22Rv1 (cell line): ENCODE results near the gene SFPQ.

Experiments
- ZFX ChIP-seq: fragments of 450-650 bp; IDR thresholded peaks from 2 replicates; pipeline ENCODE4 v1.6.1; 2017; ENCODE audit warnings: antibody characterized with exemption, borderline replicate concordance
- TF ChIP-seq, protein P1 (sequence below): fragments of 450-650 bp; IDR thresholded peaks from 2 replicates; pipeline ENCODE4 v1.5.1; 2017; ENCODE audit warnings: mild to moderate bottlenecking

DNA sequence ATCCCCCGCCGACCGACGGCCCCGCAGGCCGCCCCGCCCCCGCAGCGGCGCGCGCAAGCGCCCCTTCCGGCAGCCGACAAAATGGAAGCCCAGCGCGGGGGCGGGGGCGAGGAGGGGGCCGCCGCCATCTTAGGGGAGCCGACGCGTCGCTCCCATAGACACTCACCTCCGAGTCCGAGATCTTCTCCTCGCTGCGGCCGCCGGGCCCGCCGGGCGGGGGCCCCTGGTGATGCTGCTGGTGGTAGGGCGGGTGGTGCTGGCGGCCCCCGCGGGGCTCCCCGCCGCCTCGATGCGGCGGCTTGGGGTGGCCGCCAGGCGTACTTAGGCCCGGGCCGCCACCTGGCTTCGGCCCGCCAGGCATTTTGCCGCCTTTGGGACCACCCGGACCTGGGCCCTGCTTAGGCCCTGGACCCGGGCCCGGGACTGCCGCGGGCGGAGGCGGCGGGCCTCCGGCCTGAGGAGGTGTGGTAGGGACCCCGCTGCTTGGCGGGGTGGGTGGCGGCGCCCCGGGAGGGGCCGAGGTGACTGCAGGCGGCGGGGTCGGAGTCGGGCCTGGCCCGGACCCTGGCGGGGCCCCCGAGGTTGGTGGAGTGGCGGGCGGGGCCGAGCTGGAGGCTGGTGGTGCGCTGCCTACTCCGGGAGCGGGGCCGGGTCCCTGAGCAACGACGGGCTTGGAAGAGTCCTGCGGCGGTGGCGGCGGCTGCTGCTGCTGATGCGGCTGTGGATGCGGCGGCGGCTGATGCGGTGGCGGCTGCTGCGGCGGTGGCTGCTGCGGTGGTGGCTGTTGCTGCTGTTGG is 691 bp downstream of the SFPQ start:
- TF ChIP-seq, protein P1, sequence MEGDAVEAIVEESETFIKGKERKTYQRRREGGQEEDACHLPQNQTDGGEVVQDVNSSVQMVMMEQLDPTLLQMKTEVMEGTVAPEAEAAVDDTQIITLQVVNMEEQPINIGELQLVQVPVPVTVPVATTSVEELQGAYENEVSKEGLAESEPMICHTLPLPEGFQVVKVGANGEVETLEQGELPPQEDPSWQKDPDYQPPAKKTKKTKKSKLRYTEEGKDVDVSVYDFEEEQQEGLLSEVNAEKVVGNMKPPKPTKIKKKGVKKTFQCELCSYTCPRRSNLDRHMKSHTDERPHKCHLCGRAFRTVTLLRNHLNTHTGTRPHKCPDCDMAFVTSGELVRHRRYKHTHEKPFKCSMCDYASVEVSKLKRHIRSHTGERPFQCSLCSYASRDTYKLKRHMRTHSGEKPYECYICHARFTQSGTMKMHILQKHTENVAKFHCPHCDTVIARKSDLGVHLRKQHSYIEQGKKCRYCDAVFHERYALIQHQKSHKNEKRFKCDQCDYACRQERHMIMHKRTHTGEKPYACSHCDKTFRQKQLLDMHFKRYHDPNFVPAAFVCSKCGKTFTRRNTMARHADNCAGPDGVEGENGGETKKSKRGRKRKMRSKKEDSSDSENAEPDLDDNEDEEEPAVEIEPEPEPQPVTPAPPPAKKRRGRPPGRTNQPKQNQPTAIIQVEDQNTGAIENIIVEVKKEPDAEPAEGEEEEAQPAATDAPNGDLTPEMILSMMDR: peak; percentile 54
- TF ChIP-seq ZFX: no peak
